ENCODE results near the gene ZNF143. TPM values are rescaled to one million over a fixed set of nuclear protein-coding genes. Genes with fewer than 3 reads are reported as not detected.

Gene ZNF143
- total and polyA plus RNA-seq, 2 of the 13 experiments (the other 11 are each of a cell fraction or from before 2014, with no cell fraction given) = 22.4 to 35.6 TPM

- TF ChIP-seq ZNF34 (CRISPR knock-in tag; IDR thresholded peaks at IDR 0.05; ENCODE audit: borderline replicate concordance) (no peak), ZNF12 (CRISPR knock-in tag; IDR thresholded peaks at IDR 0.05) (peak; percentile 15; the same call in 1 of the 2 replicates), ZNF326 (CRISPR knock-in tag; IDR thresholded peaks at IDR 0.05; ENCODE audit: borderline replicate concordance) (no peak), ZKSCAN5 (CRISPR knock-in tag; IDR thresholded peaks at IDR 0.05) (no peak), ZBTB7A (CRISPR knock-in tag; IDR thresholded peaks at IDR 0.05) (no peak), EHMT2 (IDR thresholded peaks at IDR 0.05; ENCODE audit: borderline replicate concordance, low read depth, low read length) (no peak), ZNF230 (CRISPR knock-in tag; IDR thresholded peaks at IDR 0.05) (no peak), CBX2 (IDR thresholded peaks at IDR 0.05; ENCODE audit: low read depth, low read length) (no peak), CBX2 (CRISPR knock-in tag; IDR thresholded peaks at IDR 0.05; ENCODE audit: low read depth) (no peak), SMAD3 (CRISPR knock-in tag; IDR thresholded peaks at IDR 0.05) (no peak; the same call in 1 of the 2 replicates), THAP8 (CRISPR knock-in tag; IDR thresholded peaks at IDR 0.05; ENCODE audit: borderline replicate concordance) (peak; percentile 22; the same call in 1 of the 2 replicates), JUND (CRISPR knock-in tag; IDR thresholded peaks at IDR 0.05) (no peak), GFI1 (CRISPR knock-in tag; IDR thresholded peaks at IDR 0.05; ENCODE audit: borderline replicate concordance) (no peak), ZNF263 (CRISPR knock-in tag; IDR thresholded peaks at IDR 0.05) (no peak), KLF16 (CRISPR knock-in tag; IDR thresholded peaks at IDR 0.05) (no peak), PLSCR1 (CRISPR knock-in tag; IDR thresholded peaks at IDR 0.05; ENCODE audit: borderline replicate concordance) (no peak), ZNF264 (CRISPR knock-in tag; IDR thresholded peaks at IDR 0.05) (no peak), ZMYM4 (CRISPR knock-in tag; IDR thresholded peaks at IDR 0.05) (no peak), RXRA (CRISPR knock-in tag; IDR thresholded peaks at IDR 0.05) (0 out of 2 replicates have a peak, but pooled peaks have one; percentile 34)
- TF ChIP-seq, protein P1, sequence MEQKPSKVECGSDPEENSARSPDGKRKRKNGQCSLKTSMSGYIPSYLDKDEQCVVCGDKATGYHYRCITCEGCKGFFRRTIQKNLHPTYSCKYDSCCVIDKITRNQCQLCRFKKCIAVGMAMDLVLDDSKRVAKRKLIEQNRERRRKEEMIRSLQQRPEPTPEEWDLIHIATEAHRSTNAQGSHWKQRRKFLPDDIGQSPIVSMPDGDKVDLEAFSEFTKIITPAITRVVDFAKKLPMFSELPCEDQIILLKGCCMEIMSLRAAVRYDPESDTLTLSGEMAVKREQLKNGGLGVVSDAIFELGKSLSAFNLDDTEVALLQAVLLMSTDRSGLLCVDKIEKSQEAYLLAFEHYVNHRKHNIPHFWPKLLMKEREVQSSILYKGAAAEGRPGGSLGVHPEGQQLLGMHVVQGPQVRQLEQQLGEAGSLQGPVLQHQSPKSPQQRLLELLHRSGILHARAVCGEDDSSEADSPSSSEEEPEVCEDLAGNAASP (CRISPR knock-in tag; IDR thresholded peaks at IDR 0.05; ENCODE audit: borderline replicate concordance) = 0 out of 2 replicates have a peak, but pooled peaks have one; percentile 31
- TF ChIP-seq, protein P2, sequence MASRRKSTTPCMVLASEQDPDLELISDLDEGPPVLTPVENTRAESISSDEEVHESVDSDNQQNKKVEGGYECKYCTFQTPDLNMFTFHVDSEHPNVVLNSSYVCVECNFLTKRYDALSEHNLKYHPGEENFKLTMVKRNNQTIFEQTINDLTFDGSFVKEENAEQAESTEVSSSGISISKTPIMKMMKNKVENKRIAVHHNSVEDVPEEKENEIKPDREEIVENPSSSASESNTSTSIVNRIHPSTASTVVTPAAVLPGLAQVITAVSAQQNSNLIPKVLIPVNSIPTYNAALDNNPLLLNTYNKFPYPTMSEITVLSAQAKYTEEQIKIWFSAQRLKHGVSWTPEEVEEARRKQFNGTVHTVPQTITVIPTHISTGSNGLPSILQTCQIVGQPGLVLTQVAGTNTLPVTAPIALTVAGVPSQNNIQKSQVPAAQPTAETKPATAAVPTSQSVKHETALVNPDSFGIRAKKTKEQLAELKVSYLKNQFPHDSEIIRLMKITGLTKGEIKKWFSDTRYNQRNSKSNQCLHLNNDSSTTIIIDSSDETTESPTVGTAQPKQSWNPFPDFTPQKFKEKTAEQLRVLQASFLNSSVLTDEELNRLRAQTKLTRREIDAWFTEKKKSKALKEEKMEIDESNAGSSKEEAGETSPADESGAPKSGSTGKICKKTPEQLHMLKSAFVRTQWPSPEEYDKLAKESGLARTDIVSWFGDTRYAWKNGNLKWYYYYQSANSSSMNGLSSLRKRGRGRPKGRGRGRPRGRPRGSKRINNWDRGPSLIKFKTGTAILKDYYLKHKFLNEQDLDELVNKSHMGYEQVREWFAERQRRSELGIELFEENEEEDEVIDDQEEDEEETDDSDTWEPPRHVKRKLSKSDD (CRISPR knock-in tag; IDR thresholded peaks at IDR 0.05; ENCODE audit: low read depth) = 0 out of 2 replicates have a peak, but pooled peaks have one; percentile 40
- TF ChIP-seq, protein P3, sequence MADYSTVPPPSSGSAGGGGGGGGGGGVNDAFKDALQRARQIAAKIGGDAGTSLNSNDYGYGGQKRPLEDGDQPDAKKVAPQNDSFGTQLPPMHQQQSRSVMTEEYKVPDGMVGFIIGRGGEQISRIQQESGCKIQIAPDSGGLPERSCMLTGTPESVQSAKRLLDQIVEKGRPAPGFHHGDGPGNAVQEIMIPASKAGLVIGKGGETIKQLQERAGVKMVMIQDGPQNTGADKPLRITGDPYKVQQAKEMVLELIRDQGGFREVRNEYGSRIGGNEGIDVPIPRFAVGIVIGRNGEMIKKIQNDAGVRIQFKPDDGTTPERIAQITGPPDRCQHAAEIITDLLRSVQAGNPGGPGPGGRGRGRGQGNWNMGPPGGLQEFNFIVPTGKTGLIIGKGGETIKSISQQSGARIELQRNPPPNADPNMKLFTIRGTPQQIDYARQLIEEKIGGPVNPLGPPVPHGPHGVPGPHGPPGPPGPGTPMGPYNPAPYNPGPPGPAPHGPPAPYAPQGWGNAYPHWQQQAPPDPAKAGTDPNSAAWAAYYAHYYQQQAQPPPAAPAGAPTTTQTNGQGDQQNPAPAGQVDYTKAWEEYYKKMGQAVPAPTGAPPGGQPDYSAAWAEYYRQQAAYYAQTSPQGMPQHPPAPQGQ (CRISPR knock-in tag; IDR thresholded peaks at IDR 0.05; ENCODE audit: borderline replicate concordance) = no peak
Observed at GRCh38 chr11:9461063-9461759, 399 bp downstream of the ZNF143 start (continued).
